ENCODE results near the gene OR56A4.

Gene OR56A4

GRCh38 chr11:5955586-5955985, 51.2 kb downstream of the OR56A4 start:
- no peak for DNase-seq

Measured in CD4-positive, alpha-beta T cell treated with Interleukin-6 for 4 hours (primary cell).